GM18858 (cell line): Measurements from ENCODE around the gene PHOX2A.
"Not testable (repeated sequence)": the region's sequence is repeated elsewhere in the genome, so short reads cannot be mapped to it uniquely, and the experiment has no call there.

Source experiments
- ATAC-seq: cut with Tn5 transposase; IDR thresholded peaks from one replicate; pipeline ENCODE4 v1.9.1; 2021; ENCODE audit not compliant: unreplicated experiment

PHOX2A gene

GRCh38 chr11:72244060-72244360 lies at the start of gene PHOX2A:
Gene PHOX2A, minus strand, starts transcription at chr11:72244176. Its CDS starts 172 bp downstream, at chr11:72244004.
- ATAC-seq = no peak

- ATAC-seq = no peak
These were observed 49.4 kb upstream of the PHOX2A start for GRCh38 chr11:72293391-72293790.

- ATAC-seq = no peak
These were observed 48.3 kb upstream of the PHOX2A start for GRCh38 chr11:72292106-72292785.

GRCh38 chr11:72290741-72291140 lies 46.8 kb upstream of the PHOX2A start:
- not testable (repeated sequence) for ATAC-seq

- no peak for ATAC-seq
These were observed 43.3 kb upstream of the PHOX2A start for GRCh38 chr11:72287293-72287692.

- ATAC-seq = no peak
These were observed 40.0 kb upstream of the PHOX2A start for GRCh38 chr11:72283947-72284346.

- no peak for ATAC-seq
These were observed 36.8 kb upstream of the PHOX2A start for GRCh38 chr11:72280726-72281315.

- ATAC-seq = no peak
These were observed 36.1 kb upstream of the PHOX2A start for GRCh38 chr11:72280037-72280436.

GRCh38 chr11:72278905-72279304 lies 34.9 kb upstream of the PHOX2A start:
- no peak for ATAC-seq

GRCh38 chr11:72274435-72274834 lies 30.5 kb upstream of the PHOX2A start:
- ATAC-seq = no peak

- no peak for ATAC-seq
These were observed 28.0 kb upstream of the PHOX2A start for GRCh38 chr11:72271980-72272379.

GRCh38 chr11:72267956-72268617 lies 24.1 kb upstream of the PHOX2A start:
- ATAC-seq = no peak

- ATAC-seq = not testable (repeated sequence)
These were observed 23.0 kb upstream of the PHOX2A start for GRCh38 chr11:72266960-72267359.

- no peak for ATAC-seq
These were observed 22.0 kb upstream of the PHOX2A start for GRCh38 chr11:72265951-72266350.

- no peak for ATAC-seq
These were observed 19.4 kb upstream of the PHOX2A start for GRCh38 chr11:72263361-72263760.

- ATAC-seq = no peak
These were observed 16.6 kb upstream of the PHOX2A start for GRCh38 chr11:72260574-72260973.

GRCh38 chr11:72259490-72259889 lies 15.5 kb upstream of the PHOX2A start:
- ATAC-seq = no peak

GRCh38 chr11:72257570-72257969 lies 13.6 kb upstream of the PHOX2A start:
- no peak for ATAC-seq

- ATAC-seq = no peak
These were observed 10.5 kb upstream of the PHOX2A start for GRCh38 chr11:72254299-72254993.

- ATAC-seq = no peak
These were observed 9.4 kb upstream of the PHOX2A start for GRCh38 chr11:72253392-72253791.

GRCh38 chr11:72251614-72252013 lies 7.6 kb upstream of the PHOX2A start:
- ATAC-seq = no peak
